Measurements from ENCODE around the gene TCAF2.
"Not testable (repeated sequence)": the region's sequence is repeated elsewhere in the genome, so short reads cannot be mapped to it uniquely, and the experiment has no call there.

Gene TCAF2

GRCh38 chr7:143639372-143639771 lies 18.6 kb downstream of the TCAF2 start:
- H3K36me3 Mint-ChIP-seq; H3K27ac Mint-ChIP-seq; H3K9me3 Mint-ChIP-seq (ENCODE audit: low read depth); H3K4me1 Mint-ChIP-seq (ENCODE audit: low read depth); H3K4me3 Mint-ChIP-seq; H3K27me3 Mint-ChIP-seq: not testable (repeated sequence)

- not testable (repeated sequence) for H3K9me3 Mint-ChIP-seq (ENCODE audit: low read depth); H3K36me3 Mint-ChIP-seq; H3K4me1 Mint-ChIP-seq (ENCODE audit: low read depth); H3K4me3 Mint-ChIP-seq; H3K27me3 Mint-ChIP-seq; H3K27ac Mint-ChIP-seq
Observed at GRCh38 chr7:143640528-143641189, 19.9 kb downstream of the TCAF2 start.

- not testable (repeated sequence) for H3K4me1 Mint-ChIP-seq (ENCODE audit: low read depth); H3K27ac Mint-ChIP-seq; H3K4me3 Mint-ChIP-seq; H3K9me3 Mint-ChIP-seq (ENCODE audit: low read depth); H3K27me3 Mint-ChIP-seq; H3K36me3 Mint-ChIP-seq
Observed at GRCh38 chr7:143646598-143646997, 25.8 kb downstream of the TCAF2 start.

GRCh38 chr7:143649902-143650301 lies 29.1 kb downstream of the TCAF2 start:
- not testable (repeated sequence) for H3K4me1 Mint-ChIP-seq (ENCODE audit: low read depth); H3K27ac Mint-ChIP-seq; H3K36me3 Mint-ChIP-seq; H3K9me3 Mint-ChIP-seq (ENCODE audit: low read depth); H3K27me3 Mint-ChIP-seq; H3K4me3 Mint-ChIP-seq

- H3K27me3 Mint-ChIP-seq; H3K9me3 Mint-ChIP-seq (ENCODE audit: low read depth); H3K36me3 Mint-ChIP-seq; H3K4me1 Mint-ChIP-seq (ENCODE audit: low read depth); H3K27ac Mint-ChIP-seq; H3K4me3 Mint-ChIP-seq: not testable (repeated sequence)
Observed at GRCh38 chr7:143650447-143650846, 29.7 kb downstream of the TCAF2 start.
